Endothelial cell of umbilical vein (primary cell): ENCODE data around the gene ATP2B2. TPM values are rescaled to one million over a fixed set of nuclear protein-coding genes. Genes with fewer than 3 reads are reported as not detected.

Source experiments
- BruUV-seq: library from RNA; stranded (reverse); fragments of 400-500 nt; replicated peaks from 2 replicates; lab custom pipeline; 2021; lab: Mats Ljungman, UMichigan
- CTCF ChIA-PET: fragments of 300-600, 350-600 bp; sonication (Branson Sonifier 250); formaldehyde crosslinking; loops from one replicate; lab custom pipeline; 2021; ENCODE audit warnings: antibody characterized with exemption, inconsistent platforms; lab: Charles Lee
- POLR2A ChIA-PET: fragments of 300-600, 350-600 bp; sonication (Branson Sonifier 250); formaldehyde crosslinking; loops from one replicate; lab custom pipeline; 2021; ENCODE audit warnings: antibody characterized with exemption, inconsistent platforms; lab: Charles Lee
- DNase-seq: peaks from one replicate; pipeline ENCODE4 v3.0.0-alpha.2; 2011; ENCODE audit warnings: low read depth, low spot score
- FAIRE-seq: peaks from 2 replicates; lab custom pipeline; 2011; peaks lifted over from hg19 to GRCh38; lab: Jason Lieb, UNC
- H2AFZ ChIP-seq: 2 replicates; pipeline ENCODE4 v1.6.0; 2012; ENCODE audit warnings: low read depth, low read length, control low read depth, inconsistent platforms
- H3K27ac ChIP-seq: 2 replicates; pipeline ENCODE4 v1.5.1; 2011; ENCODE audit warnings: low read depth, mild to moderate bottlenecking, control low read depth, low read length, moderate library complexity; ENCODE audit not compliant: insufficient read depth
- H3K27me3 ChIP-seq, 2 experiments: 2 replicates each; pipeline versions ENCODE4 v1.6.0 to v1.6.1; 2011; ENCODE audit warnings: low read length in 2 of 2, mixed read lengths in 1 of 2; ENCODE audit not compliant: control insufficient read depth in 2 of 2, insufficient read depth in 2 of 2
- H3K36me3 ChIP-seq, 2 experiments: 2 replicates in 1 of 2; 3 replicates in 1 of 2; pipeline ENCODE4 v1.5.1; 2011; ENCODE audit warnings: low read length in 2 of 2, mild to moderate bottlenecking in 1 of 2, moderate library complexity in 1 of 2; ENCODE audit not compliant: control insufficient read depth in 2 of 2, insufficient read depth in 2 of 2; ENCODE audit errors: extremely low read depth in 1 of 2
- H3K4me1 ChIP-seq: 3 replicates; pipeline ENCODE4 v1.5.1; 2011; ENCODE audit warnings: mild to moderate bottlenecking, low read length; ENCODE audit not compliant: control insufficient read depth, insufficient read depth; ENCODE audit errors: extremely low read depth
- H3K4me2 ChIP-seq: 2 replicates; pipeline ENCODE4 v1.6.1; 2011; ENCODE audit warnings: low read length, control low read depth, mixed read lengths; ENCODE audit not compliant: insufficient read depth
- H3K4me3 ChIP-seq, 3 experiments: fragments of 200-600 bp in 1 of 3; sonication (generic), shearing (Covaris generic) in 1 of 3; replicated peaks in 1 of 3; 2 replicates each; pipeline ENCODE4 v1.5.1; 2011 to 2016; ENCODE audit warnings: control low read depth in 3 of 3, low read length in 3 of 3, mild to moderate bottlenecking in 2 of 3, inconsistent platforms in 1 of 3, low read depth in 1 of 3, moderate library complexity in 1 of 3; ENCODE audit not compliant: insufficient read depth in 1 of 3
- H3K79me2 ChIP-seq: 2 replicates; pipeline ENCODE4 v1.6.0; 2012; ENCODE audit warnings: low read length, inconsistent platforms; ENCODE audit not compliant: control insufficient read depth, insufficient read depth
- H3K9ac ChIP-seq: replicated peaks from 2 replicates; pipeline ENCODE3; 2011; ENCODE audit warnings: low read length, control low read depth; ENCODE audit not compliant: insufficient read depth; ENCODE audit errors: extremely low read depth
- H3K9me1 ChIP-seq: replicated peaks from 3 replicates; pipeline ENCODE4 v1.6.0; 2011; ENCODE audit warnings: mild to moderate bottlenecking, low read length; ENCODE audit not compliant: control insufficient read depth, insufficient read depth; ENCODE audit errors: extremely low read depth
- H3K9me3 ChIP-seq: replicated peaks from 2 replicates; pipeline ENCODE4 v1.5.1; 2012; ENCODE audit warnings: low read length, inconsistent platforms; ENCODE audit not compliant: control insufficient read depth, insufficient read depth
- H4K20me1 ChIP-seq: replicated peaks from 2 replicates; pipeline ENCODE3; 2011; ENCODE audit warnings: mild to moderate bottlenecking, low read length; ENCODE audit not compliant: control insufficient read depth, insufficient read depth; ENCODE audit errors: extremely low read depth
- EZH2 ChIP-seq: IDR thresholded peaks from 2 replicates; pipeline ENCODE4 v1.6.1; 2012; ENCODE audit warnings: borderline replicate concordance, low read depth, mild to moderate bottlenecking, moderate library complexity, low read length, inconsistent platforms; ENCODE audit not compliant: severe bottlenecking
- FOS ChIP-seq: IDR thresholded peaks from 2 replicates; pipeline ENCODE4 v1.6.1; 2011; ENCODE audit warnings: mild to moderate bottlenecking, low read length, moderate library complexity, borderline replicate concordance; ENCODE audit not compliant: insufficient read depth
- GATA2 ChIP-seq: IDR thresholded peaks from 2 replicates; pipeline ENCODE4 v1.7.0; 2011; ENCODE audit warnings: low read depth, mild to moderate bottlenecking, moderate library complexity, mixed read lengths, low read length; ENCODE audit not compliant: insufficient read length, insufficient read depth
- MYC ChIP-seq: IDR thresholded peaks from one replicate; pipeline ENCODE4 v1.6.1; 2011; ENCODE audit warnings: mild to moderate bottlenecking, low read depth, low read length
- dilution Hi-C: fragments of 300-500 bp; cut with MboI; formaldehyde crosslinking; loops from one replicate; pipeline ENCODE4 v1.15.0; 2019; ENCODE audit warnings: low sequenced_read_pairs; ENCODE audit not compliant: extremely low pct_ligation_motif_present
- intact Hi-C: fragments of 100-400 bp; cut with micrococcal nuclease; formaldehyde crosslinking; loops from one replicate; pipeline ENCODE4 v1.10.0; 2022
- polyA plus RNA-seq, 4 experiments: library from polyadenylated mRNA; depleted of rRNA in 3 of 4; stranded (reverse) in 3 of 4; unstranded in 1 of 4; fragments of >200 nt; gene quantifications; 2 replicates each; pipeline versions ENCODE4 v1.2.1 to v1.2.3, GENCODE V29; 2011 to 2012; ENCODE audit warnings: missing spikeins in 1 of 4
- total RNA-seq: library from RNA; stranded (reverse); gene quantifications from 2 replicates; pipeline ENCODE4 v1.2.3, GENCODE V29; 2021
- TF ChIP-seq, protein P1 (sequence below): IDR thresholded peaks from 2 replicates; pipeline ENCODE4 v1.6.1; 2011; ENCODE audit not compliant: insufficient read depth, insufficient read length

The ATP2B2 gene
- total and polyA plus RNA-seq, 2 donors (not counting 3 experiments of a cell fraction or from before 2014, with no cell fraction given), result not detected

DNA sequence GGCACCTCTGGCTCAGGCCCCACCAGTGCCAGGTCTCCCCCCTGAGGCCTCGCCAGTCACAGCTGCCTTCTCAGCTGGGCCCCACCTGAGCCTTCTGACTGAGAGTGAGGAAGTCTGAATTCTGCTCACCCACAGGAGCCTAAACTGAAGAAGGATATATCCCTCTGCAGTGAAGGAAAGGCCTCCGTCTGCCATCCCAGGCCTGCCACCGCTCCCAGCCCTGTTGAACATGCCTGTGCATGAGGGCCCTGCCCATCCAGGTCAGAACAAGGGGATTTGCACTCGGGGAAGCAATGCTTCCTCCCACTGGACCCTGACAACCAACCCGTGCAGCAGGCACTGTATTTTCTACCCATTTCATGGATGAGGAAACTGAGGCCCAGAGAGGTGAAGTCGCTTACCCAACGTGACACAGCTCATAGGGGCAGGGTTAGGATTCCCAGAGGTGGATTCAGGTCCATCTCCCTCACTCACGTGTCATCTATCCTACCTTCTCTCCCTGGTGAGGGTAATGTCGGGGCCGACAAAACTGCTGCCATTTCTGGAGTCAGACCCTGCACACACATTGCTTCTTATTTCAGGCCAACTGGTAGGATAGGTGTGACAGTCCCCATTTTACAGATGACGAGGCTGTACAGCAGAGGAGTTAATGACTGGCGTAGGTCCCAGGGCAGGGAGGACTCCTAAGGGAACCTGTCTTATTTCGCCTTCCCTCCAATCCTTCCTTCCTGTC is 22.6 kb downstream of the ATP2B2 start:
- CTCF ChIA-PET, result no interaction called here
- Histone ChIP-seq H3K9me1 (no peaks in the 10 kb centered on the region), H3K79me2 (no peaks in the 10 kb centered on the region), H3K4me2 (no peak overlapping the region), H3K9ac (no peak overlapping the region), H3K36me3 (no peaks in the 10 kb centered on the region), H3K4me1 (no peaks in the 10 kb centered on the region), H3K9me3 (no peaks in the 10 kb centered on the region), H3K27ac (no peak overlapping the region), H4K20me1 (no peaks in the 10 kb centered on the region), H2AFZ (no peak overlapping the region), H3K4me3 (no peak overlapping the region), H3K27me3 (no peaks in the 10 kb centered on the region)
- no peak for DNase-seq
- intact Hi-C loops, result no loop called here
- TF ChIP-seq EZH2 (no peak), GATA2 (no peak), MYC (no peak)
- TF ChIP-seq, protein P1, sequence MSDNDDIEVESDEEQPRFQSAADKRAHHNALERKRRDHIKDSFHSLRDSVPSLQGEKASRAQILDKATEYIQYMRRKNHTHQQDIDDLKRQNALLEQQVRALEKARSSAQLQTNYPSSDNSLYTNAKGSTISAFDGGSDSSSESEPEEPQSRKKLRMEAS, result no peak
- dilution Hi-C loops, result no loop called here
- BruUV-seq, result no TSS peak
- no peak for FAIRE-seq
- POLR2A ChIA-PET, result no interaction called here

DNA sequence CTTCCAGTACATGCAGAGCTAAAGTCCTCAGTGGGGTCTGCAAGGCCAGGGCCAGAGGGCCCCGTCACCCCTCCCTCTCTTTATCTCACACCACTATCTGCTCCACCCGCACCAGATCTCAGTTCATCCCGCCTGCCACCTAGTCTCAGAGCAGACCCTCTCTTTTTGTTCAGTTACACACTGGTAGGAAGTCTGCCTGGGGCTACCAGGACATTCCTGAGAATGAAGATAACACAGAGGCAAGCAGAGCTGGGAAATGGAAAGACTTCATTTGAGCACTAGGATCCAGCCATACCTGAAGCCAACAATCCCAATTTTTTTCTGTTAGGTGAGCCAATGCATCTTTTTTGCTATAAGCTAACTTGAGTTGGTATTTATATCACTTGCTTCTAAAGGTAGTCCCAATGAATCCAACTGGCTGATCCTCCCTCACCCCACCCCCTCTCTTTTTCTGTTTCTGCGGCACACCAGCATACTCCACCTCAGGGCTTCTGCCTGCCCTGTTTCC is 24.5 kb downstream of the ATP2B2 start:
- dilution Hi-C loops (no loop called here), intact Hi-C loops (no loop called here)
- H3K79me2 ChIP-seq, result no peaks in the 10 kb centered on the region
- no peaks in the 10 kb centered on the region for H3K9me3 ChIP-seq
- H3K9ac ChIP-seq, result no peak overlapping the region
- CTCF ChIA-PET, result no interaction called here
- no TSS peak for BruUV-seq
- H3K9me1 ChIP-seq, result no peaks in the 10 kb centered on the region
- H3K27ac ChIP-seq, result no peak overlapping the region
- H3K27me3 ChIP-seq, result no peaks in the 10 kb centered on the region
- no peak overlapping the region for H3K4me2 ChIP-seq
- DNase-seq, result no peak
- no peak overlapping the region for H2AFZ ChIP-seq
- H4K20me1 ChIP-seq, result no peaks in the 10 kb centered on the region
- POLR2A ChIA-PET, result no interaction called here
- H3K4me1 ChIP-seq, result no peaks in the 10 kb centered on the region
- no peaks in the 10 kb centered on the region for H3K36me3 ChIP-seq
- no peak for TF ChIP-seq FOS
- TF ChIP-seq, protein P1, result no peak
- FAIRE-seq, result no peak
- H3K4me3 ChIP-seq, result no peak overlapping the region
